Superior temporal gyrus (tissue), 1 donor: ENCODE measurements around the gene GSK3A.
A peak's percentile ranks its signal among the peaks of the same experiment; 100 is the strongest.

ENCODE experiments used
- DNase-seq: peaks from one replicate; pipeline ENCODE4 v3.0.0-alpha.2; 2016; ENCODE audit errors: extremely low spot score

The GSK3A gene

DNA sequence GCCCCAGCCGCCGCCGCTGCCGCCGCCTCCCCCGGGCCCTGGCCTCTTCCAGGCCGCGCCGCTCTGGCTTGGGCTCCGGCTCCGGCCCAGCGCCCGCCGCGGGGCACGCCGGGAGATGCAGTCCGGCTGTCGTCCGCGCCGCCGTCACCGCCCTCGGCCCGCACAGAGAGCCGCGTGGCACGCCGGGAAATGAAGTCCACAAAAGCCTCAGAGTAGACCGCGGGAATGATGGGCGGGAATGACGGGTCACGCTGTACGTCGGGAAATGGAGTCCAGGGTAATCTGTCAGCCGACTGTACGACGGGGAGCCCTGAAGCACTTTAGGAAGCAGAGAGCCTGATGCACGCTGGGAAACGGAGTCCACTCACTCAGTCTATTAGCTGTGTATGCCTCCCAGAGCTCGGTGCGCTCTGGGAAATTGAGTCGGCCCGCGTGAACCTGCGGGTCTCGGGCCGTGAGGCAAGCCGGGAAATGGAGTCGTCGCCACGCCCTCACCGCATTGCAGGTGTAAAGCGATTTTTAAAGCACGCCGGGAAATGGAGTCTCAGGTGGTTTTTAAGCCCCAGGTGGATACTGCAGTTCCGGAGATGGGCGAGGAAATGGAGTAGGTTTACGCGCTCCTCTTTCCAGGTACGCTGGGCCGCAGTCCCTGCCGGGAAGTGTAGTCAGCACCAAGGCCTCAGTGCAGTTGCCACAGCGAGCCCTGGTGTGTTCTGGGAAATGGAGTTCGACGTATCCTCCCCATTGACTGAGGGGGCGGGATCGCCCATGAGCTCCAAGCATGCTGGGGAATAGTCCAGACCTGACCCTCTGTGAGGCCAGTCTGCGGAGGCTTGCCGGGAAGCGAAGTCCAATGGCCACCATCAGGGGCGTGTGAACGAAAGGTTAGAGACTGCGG is at the start of gene GSK3A:
GSK3A (minus strand) TSS at position 91 of the 898 bp plus-strand sequence. CDS start 137 bp downstream, outside the sequence.
- peak; percentile 100 for DNase-seq

DNA sequence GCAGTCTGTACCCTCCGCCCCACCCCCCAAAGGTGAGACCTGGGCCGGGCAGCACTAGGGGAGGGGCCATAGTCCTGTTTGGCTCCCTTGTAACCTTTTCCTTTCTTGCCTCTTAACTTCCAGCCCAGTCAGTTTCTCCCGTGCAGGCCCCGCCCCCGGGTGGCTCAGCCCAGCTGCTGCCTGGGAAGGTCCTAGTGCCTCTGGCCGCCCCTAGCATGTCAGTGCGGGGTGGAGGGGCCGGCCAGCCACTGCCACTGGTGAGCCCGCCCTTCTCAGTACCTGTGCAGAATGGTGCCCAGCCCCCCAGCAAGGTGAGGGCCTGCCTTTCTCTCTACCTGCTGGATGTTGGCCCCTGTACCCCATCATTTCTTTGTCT is 49.0 kb upstream of the GSK3A start:
- no peak for DNase-seq

DNA sequence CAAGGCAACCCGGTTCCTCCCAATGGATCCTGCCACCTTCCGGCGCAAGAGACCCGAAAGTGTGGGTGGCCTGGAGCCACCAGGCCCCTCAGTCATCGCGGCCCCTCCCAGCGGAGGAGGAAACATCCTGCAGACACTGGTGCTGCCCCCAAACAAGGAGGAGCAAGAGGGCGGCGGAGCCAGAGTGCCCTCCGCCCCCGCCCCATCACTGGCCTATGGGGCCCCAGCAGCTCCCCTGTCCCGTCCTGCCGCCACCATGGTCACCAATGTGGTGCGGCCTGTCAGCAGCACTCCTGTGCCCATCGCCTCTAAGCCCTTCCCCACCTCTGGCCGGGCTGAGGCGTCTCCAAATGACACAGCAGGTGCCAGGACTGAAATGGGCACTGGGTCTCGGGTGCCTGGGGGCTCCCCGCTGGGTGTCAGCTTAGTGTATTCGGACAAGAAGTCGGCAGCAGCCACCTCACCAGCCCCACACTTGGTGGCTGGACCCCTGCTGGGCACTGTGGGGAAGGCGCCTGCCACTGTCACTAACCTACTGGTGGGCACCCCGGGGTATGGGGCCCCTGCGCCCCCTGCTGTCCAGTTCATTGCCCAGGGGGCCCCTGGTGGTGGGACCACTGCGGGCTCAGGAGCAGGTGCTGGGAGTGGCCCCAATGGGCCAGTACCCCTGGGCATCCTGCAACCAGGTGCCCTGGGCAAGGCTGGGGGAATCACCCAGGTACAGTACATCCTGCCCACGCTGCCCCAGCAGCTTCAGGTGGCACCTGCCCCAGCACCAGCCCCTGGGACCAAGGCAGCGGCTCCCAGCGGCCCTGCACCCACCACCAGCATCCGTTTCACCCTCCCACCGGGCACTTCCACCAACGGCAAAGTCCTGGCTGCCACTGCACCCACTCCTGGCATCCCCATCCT is 48.4 kb upstream of the GSK3A start:
- no peak for DNase-seq

DNA sequence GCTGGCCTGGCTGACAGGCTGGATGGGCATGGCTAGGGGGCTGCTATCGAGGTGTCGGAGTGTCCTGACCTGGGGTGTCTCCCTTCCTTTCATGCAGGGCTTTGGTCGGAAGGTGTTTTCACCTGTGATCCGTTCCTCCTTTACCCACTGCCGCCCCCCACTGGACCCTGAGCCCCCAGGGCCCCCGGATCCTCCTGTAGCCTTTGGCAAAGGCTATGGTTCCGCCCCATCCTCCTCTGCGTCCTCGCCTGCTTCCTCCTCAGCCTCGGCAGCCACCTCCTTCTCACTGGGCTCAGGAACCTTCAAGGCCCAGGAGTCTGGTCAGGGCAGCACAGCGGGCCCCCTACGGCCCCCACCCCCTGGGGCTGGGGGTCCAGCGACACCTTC is 47.7 kb upstream of the GSK3A start:
- DNase-seq, result no peak

DNA sequence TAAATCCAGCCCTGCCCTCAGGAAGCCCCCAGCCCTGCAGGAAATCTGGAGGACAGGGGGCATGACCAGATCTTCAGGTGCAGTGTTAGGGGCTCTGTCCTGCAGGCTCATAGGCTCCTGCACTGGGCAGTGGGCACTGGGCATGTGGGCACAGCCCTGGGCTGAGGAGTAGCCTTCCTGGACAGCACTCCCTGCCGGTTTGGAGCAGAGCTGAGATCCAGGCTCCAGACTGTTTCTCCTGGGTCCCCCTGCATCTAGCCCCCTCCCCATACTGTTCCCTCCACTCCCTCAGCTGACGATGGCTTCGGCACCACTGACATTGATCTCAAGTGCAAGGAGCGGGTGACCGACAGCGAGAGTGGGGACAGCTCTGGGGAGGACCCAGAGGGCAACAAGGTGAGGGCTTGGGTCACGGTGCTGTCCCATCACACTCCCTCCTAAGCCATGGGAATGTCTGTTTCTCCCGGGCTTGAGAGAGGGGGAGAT is 47.2 kb upstream of the GSK3A start:
- no peak for DNase-seq

DNA sequence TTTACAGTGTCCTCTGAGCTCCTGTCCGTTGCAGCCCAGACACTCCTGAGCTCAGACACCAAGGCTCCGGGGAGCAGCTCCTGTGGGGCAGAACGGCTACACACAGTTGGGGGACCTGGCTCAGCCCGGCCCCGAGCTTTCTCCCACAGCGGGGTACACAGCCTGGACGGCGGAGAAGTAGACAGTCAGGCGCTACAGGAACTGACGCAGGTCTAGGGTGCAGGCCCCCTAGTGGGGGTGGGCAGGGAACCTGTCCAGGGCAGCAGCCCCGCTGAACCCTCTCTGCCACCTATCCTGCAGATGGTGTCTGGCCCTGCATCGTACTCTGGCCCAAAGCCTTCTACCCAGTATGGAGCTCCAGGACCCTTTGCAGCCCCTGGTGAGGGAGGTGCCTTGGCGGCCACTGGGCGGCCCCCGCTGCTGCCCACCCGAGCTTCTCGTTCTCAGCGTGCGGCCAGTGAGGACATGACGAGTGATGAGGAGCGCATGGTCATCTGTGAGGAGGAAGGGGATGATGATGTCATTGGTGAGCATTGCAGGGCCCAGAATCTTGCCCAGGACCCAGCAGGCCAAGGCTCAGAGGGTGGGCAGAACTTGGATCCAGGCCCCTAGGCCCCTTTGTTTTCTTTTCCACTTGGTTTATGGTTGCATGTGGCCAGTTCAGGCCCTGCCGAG is 46.6 kb upstream of the GSK3A start:
- no peak for DNase-seq

DNA sequence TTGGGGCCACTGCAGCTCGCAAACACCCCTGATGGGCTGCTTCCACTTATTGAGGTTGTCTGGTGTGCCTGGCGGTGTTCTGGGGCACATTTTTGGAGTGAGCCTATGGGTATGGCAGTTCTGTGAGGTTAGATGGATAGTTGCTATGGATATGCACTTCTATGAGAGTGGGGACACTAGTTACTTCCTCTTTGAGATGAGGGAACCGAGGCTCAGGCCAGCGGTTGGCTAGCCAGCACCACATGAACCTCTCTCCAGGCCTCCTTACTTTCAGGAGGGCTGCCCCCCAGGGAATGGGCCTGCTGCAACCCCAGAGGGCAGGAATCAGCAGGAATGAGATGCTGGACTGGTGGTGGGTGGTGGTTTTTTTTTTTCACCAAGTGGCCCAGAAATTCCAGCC is 46.0 kb upstream of the GSK3A start:
- DNase-seq, result no peak

DNA sequence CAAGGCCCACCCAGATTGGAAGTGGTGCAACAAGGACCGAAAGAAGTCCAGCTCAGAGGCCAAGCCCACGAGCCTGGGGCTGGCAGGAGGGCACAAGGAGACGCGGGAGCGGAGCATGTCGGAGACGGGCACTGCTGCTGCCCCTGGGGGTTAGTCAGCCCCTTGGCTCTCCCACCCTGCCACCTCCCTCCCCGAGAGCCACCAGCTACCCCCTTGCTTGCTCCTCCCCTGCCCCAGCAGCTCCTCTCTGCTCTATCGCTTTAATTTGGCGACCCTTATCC is 45.4 kb upstream of the GSK3A start:
- no peak for DNase-seq

DNA sequence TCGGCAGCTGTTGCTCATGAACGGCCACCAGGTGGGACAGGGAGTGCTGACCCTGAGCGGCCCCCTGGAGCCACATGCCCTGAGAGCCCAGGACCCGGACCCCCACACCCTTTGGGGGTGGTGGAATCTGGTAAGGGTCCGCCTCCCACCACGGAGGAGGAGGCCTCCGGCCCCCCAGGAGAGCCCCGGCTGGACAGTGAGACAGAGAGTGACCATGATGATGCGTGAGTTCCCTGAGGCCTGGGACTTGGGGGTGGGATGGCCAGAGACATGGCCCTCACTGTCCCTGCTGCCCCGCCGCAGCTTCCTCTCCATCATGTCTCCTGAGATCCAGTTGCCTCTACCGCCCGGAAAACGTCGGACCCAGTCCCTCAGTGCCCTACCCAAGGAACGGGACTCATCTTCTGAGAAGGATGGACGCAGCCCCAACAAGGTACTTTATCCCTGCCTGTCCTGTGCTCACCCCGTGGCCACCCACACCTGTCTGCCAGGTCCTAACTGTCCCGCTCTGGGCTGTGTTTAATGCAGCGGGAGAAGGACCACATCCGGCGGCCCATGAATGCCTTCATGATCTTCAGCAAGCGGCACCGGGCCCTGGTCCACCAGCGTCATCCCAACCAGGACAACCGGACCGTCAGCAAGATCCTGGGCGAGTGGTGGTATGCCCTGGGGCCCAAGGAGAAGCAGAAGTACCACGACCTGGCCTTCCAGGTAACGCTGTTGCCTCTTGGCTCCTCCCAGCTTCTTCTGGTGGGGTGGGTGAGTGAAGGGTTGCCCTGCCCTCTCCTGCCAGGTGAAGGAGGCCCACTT is 44.8 kb upstream of the GSK3A start:
- DNase-seq, result no peak

DNA sequence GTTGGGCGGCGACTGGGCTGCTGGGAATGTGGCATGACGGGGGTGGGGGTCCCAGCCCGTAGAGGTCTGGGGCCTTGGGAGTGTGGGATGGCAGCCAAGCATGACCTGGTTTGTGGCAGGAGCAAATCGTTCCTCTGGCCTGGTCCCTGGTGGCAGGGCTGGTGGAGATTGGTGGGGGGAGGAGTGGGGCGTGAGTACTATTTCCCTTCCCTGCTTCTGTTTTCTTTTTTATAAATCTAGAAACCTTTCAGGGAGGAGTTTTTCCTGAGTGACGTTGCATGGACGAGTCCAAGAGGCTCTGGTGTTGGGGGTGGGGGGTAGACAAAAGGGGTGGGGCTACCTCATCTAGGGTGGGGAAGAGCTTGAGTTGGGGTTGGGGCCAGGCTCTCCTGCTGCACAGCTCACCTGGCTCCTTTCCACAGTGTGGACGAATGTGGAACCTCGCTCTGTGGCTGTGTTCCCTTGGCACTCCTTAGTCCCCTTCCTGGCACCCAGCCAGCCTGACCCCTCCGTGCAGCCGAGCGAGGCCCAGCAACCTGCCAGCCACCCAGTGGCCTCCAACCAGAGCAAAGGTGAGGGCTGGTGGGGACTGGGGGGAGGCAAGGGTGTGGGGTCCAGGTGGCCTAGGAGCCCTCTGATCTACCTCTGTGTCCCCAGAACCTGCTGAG is 44.1 kb upstream of the GSK3A start:
- no peak for DNase-seq

DNA sequence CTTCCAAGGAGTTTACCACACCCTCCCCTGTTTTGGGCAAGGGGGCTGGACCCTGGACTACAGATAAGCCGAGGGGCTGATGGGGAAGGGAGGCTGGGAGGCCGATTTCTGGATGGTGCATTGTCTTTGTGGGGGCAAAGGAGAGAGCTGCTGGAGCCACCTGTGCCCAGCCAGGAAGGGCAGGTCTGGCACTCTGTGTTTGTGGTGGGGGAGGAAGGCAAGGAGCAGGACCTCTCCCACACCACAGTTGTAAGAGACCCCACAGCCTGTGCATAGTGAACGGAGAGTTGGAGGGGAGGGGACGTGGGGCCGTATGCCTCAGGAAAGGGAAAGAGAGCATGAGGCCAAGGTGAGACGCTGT is 43.6 kb upstream of the GSK3A start:
- no peak for DNase-seq

DNA sequence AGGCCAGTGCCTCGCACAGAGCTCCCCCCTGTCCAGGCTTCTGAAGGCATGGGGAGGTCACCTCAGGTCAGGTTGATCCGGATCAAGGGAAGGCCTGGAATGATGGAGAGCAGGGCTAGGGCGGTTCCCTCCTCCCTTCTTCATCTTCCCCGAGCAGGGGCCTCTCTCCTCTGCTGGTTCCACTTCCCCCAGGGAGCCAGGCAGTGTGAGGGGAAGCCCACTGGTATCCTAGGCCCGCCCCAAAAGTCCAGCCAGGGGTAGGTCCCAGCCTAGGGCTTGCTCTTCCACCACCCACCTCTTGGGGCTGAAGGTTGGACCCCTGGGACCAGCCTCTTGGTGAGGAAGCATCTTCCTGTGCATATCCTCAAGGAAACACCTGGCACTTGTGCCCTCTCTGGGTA is 43.1 kb upstream of the GSK3A start:
- no peak for DNase-seq

DNA sequence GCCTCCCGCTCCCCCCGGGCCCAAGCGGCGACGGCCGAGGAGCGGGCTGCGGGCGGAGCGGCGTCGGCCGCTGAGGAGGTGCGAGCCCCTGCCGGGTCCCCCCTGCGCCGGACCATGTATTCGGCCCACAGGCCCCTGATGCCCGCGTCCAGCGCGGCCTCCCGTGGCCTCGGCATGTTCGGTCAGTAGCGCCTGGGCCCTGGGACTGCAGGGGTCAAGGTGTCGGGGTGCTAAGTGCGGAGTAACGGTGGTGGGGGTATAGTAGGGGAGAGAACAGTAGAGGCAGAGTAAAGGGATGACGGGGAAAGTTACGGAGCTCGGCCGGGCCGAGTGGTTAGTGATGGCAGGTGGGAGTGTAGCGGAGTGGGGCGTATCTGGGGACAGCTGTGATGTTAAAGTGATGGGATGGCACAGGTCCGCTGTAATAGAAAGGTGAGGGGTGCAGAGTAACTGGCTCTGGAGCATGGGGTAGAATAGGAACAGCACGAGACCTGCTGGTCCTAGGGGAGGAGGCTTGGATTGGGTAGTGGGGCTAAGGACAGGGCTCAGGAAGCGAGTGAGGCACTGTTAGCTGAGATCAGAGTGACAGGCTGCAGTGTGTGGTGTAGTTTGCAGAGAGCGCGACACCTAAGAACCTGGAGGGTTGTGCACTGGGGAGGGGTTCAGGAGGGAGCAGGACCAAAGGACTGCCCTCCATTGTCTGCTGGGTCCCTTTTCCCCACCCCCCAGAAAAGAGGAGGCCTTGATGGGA is 42.4 kb upstream of the GSK3A start:
- DNase-seq, result no peak

DNA sequence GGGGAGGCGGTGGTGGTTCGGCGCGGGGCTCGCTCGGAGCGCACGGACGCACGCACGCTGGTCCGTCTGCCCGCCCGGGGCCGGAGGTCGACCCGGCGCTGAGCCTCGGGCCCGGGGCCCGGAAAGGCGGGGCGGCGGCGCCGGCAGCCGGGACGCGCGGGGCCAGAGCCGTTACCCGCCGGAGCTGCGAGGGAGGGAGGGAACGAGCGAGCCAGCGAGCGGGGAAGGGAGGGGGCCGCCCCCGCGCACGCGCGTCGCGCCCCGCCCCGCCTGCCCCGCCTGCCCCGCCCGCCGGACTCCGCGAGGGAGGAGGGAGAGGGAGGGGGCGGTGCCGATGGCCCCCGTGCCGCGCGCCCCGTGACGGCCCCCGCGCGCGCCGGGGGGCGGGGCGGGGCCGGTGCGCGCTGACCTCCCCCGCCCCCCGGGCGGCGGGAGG is 41.7 kb upstream of the GSK3A start:
- peak; percentile 63 for DNase-seq

DNA sequence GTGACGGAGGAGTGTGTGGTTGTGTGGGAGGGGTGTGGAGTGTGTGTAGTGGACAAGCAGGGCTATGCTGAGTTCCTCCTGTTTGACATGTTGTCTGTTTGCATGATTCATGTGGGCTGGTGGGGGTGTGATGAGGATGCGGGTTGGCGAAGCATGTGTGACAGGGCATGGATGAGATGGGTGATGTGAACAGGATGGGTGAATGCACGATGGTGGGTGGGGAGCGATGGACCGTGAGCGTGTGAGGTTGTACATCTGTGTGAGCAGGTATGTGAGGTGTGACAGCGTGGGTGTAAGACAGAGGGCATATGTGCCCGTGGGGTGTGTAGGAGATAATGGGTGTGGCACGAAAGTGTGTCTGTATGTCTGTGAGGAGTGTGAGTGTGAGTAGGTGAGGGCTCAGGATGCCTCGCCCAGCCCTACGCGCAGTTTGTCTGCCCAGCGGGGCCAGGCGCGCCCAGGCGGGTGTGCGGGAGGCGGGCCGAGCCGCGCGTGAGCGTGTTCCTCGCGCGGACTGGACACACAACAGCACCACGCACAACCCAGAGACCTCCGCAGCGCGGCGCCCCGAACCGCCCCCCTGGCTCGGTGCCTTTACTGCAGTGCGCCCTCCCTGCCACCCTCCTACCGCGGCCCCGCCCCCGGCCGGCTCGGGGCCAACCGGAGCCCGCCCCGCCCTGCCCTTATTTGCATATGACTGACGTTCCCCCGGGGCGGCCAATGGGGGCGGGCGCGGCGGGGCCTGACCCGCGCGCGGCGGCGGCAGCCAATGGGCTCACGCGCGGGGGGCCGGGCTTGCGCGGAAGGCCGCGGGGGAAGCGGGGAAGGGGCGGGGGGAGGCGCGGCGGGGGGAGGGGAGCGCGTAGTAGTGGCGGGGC is 41.0 kb upstream of the GSK3A start:
- DNase-seq, result peak; percentile 90

DNA sequence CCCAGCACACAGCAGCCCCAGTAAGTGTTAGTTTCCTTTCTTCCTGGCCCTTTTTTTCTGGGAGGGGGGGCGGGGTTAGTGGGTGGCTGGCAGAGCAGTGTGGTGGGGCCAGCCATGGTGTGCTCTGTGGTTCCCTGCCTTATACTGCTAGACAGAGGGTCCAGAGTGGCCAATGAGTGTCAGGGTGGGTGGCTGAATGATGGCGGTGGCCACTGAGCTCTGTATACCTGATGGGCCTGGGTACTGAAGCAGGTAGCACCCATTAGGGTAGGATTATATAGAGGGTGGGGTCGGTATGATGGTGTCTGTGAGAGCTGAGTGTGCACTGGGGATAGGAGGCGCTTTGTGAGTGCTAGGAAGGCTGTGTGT is 40.4 kb upstream of the GSK3A start:
- DNase-seq, result no peak

DNA sequence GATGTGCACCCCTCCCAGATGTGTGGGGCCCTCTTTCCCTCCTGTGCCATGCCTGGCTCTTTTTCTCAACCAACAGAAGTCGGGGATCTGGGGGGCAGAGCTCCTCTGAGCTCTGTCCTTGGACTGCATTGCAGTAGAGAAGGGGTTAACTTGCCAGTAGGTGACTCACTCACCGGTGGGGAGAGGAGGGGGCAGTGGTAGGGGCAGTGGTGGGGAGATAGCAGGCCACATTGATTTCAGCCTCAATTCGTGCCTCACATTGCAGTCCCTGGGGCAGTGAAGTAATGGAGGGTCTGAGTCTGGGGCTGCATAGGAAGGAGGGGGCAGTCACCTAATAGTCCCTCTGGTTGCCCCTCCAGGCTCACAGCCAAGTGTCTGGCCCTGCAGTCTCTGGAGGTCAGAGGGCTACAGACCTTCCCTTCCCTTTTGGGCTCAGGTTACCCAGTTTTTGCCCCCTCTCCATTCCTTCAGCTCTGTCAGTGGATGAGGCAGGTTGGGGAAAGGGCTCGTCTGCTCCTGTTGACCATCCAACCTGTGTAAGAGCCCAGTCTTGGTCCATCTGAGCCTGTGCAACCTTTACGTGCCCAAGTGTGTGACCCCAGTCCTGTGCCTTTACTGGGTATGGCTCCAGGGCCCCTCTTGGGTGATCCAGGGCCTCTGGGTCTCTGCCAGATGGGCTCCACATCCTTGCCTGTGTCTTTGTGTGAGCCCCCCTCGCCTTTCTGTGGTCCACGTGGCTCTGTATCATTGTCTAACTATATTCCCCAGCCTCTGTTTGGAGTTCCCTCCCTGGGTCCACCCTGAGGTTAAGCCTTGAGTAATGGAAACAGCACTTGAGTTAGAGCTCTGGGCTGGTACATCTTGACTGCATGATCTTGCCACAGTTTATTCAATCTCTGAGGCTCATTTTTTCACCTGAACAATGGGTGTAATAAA is 39.7 kb upstream of the GSK3A start:
- DNase-seq, result peak; percentile 34
